ENCODE results near the gene CDHR3.

- TF ChIP-seq CTCF (IDR thresholded peaks at IDR 0.05) = no peak
- no peak for TF ChIP-seq POLR2A (IDR thresholded peaks at IDR 0.05)
Measured at GRCh38 chr7:105990727-105991453, 27.8 kb downstream of the CDHR3 start.
